ENCODE results near the gene KRT14. TPM values are rescaled to one million over a fixed set of nuclear protein-coding genes. Genes with fewer than 3 reads are reported as not detected.
"Not testable (repeated sequence)": the region's sequence is repeated elsewhere in the genome, so short reads cannot be mapped to it uniquely, and the experiment has no call there.

Gene KRT14
- total RNA-seq, 2 experiments from 2014 or later, result not detected

- no peak overlapping the region for H3K27ac Mint-ChIP-seq
- no peaks in the 10 kb centered on the region for H3K9me3 Mint-ChIP-seq
- no peak overlapping the region for H3K4me3 Mint-ChIP-seq
- H3K27me3 Mint-ChIP-seq (ENCODE audit: low read depth), result no peaks in the 10 kb centered on the region
- no peak for DNase-seq
- intact Hi-C loops (cut with micrococcal nuclease), result no loop called here
- no peaks in the 10 kb centered on the region for H3K36me3 Mint-ChIP-seq (ENCODE audit: low read depth)
- CTCF ChIA-PET, result no interaction called here
- no peaks in the 10 kb centered on the region for H3K4me1 Mint-ChIP-seq (ENCODE audit: low read depth)
Observed at GRCh38 chr17:41627316-41628072, 40.8 kb upstream of the KRT14 start.

GRCh38 chr17:41626914-41627295 lies 40.2 kb upstream of the KRT14 start:
- H3K9me3 Mint-ChIP-seq; H3K4me3 Mint-ChIP-seq; intact Hi-C loops (cut with micrococcal nuclease); CTCF ChIA-PET; H3K36me3 Mint-ChIP-seq (ENCODE audit: low read depth); H3K27me3 Mint-ChIP-seq (ENCODE audit: low read depth); DNase-seq; H3K27ac Mint-ChIP-seq; H3K4me1 Mint-ChIP-seq (ENCODE audit: low read depth): not testable (repeated sequence)

GRCh38 chr17:41626028-41626913 lies 39.6 kb upstream of the KRT14 start:
- H3K4me3 Mint-ChIP-seq; H3K27me3 Mint-ChIP-seq (ENCODE audit: low read depth); H3K9me3 Mint-ChIP-seq; DNase-seq; H3K4me1 Mint-ChIP-seq (ENCODE audit: low read depth); H3K36me3 Mint-ChIP-seq (ENCODE audit: low read depth); CTCF ChIA-PET; intact Hi-C loops (cut with micrococcal nuclease): not testable (repeated sequence)
- H3K27ac Mint-ChIP-seq, result peak overlapping the region; percentile 50

- Mint-ChIP-seq H3K27ac (peak overlapping the region; percentile 50), H3K4me3 (no peak overlapping the region), H3K4me1 (ENCODE audit: low read depth) (no peaks in the 10 kb centered on the region), H3K9me3 (no peaks in the 10 kb centered on the region), H3K27me3 (ENCODE audit: low read depth) (no peaks in the 10 kb centered on the region), H3K36me3 (ENCODE audit: low read depth) (no peaks in the 10 kb centered on the region)
- intact Hi-C loops (cut with micrococcal nuclease), result no loop called here
- CTCF ChIA-PET, result no interaction called here
- DNase-seq, result no peak
Observed at GRCh38 chr17:41625602-41626001, 38.9 kb upstream of the KRT14 start.

GRCh38 chr17:41624208-41625101 lies 37.8 kb upstream of the KRT14 start, which contains the start of gene KRT17:
KRT17 (minus strand) TSS chr17:41624575; CDS start chr17:41624509, 66 bp downstream.
- H3K9me3 Mint-ChIP-seq, result no peaks in the 10 kb centered on the region
- H3K27ac Mint-ChIP-seq, result no peak within 1 kb of the TSS
- DNase-seq, result no peak
- intact Hi-C loops (cut with micrococcal nuclease), result no loop called here
- no peaks in the 10 kb centered on the region for H3K36me3 Mint-ChIP-seq (ENCODE audit: low read depth)
- CTCF ChIA-PET, result no interaction called here
- H3K4me1 Mint-ChIP-seq (ENCODE audit: low read depth), result no peaks in the 10 kb centered on the region
- no peaks in the 10 kb centered on the region for H3K27me3 Mint-ChIP-seq (ENCODE audit: low read depth)
- H3K4me3 Mint-ChIP-seq, result no peak within 1 kb of the TSS

- H3K27me3 Mint-ChIP-seq (ENCODE audit: low read depth); H3K4me1 Mint-ChIP-seq (ENCODE audit: low read depth); CTCF ChIA-PET: not testable (repeated sequence)
Observed at GRCh38 chr17:41623184-41623861, 36.6 kb upstream of the KRT14 start.

GRCh38 chr17:41622340-41623183 lies 35.9 kb upstream of the KRT14 start:
- DNase-seq; intact Hi-C loops (cut with micrococcal nuclease); H3K4me3 Mint-ChIP-seq; H3K27ac Mint-ChIP-seq; H3K4me1 Mint-ChIP-seq (ENCODE audit: low read depth); H3K9me3 Mint-ChIP-seq; H3K27me3 Mint-ChIP-seq (ENCODE audit: low read depth); H3K36me3 Mint-ChIP-seq (ENCODE audit: low read depth): not testable (repeated sequence)
- CTCF ChIA-PET, result interaction anchor here (1.2 kb wide), 1 partner anchor 73 kb away, joined by 4 read pairs; no protein-coding TSS in a partner anchor

More at GRCh38 chr17:41623184-41623861, 36.6 kb upstream of the KRT14 start:
- H3K4me3 Mint-ChIP-seq; DNase-seq; H3K27ac Mint-ChIP-seq; intact Hi-C loops (cut with micrococcal nuclease); H3K36me3 Mint-ChIP-seq (ENCODE audit: low read depth); H3K9me3 Mint-ChIP-seq: not testable (repeated sequence)

- Mint-ChIP-seq H3K4me3 (no peak overlapping the region), H3K36me3 (ENCODE audit: low read depth) (no peaks in the 10 kb centered on the region), H3K4me1 (ENCODE audit: low read depth) (no peaks in the 10 kb centered on the region), H3K27me3 (ENCODE audit: low read depth) (no peaks in the 10 kb centered on the region), H3K9me3 (no peaks in the 10 kb centered on the region), H3K27ac (no peak overlapping the region)
- CTCF ChIA-PET, result interaction anchor here (1.2 kb wide), 1 partner anchor 72 kb away, joined by 4 read pairs; no protein-coding TSS in a partner anchor
- no peak for DNase-seq
- intact Hi-C loops (cut with micrococcal nuclease), result no loop called here
Observed at GRCh38 chr17:41621916-41622315, 35.2 kb upstream of the KRT14 start.

- H3K27ac Mint-ChIP-seq, DNase-seq: not testable (repeated sequence)
Observed at GRCh38 chr17:41621435-41621817, 34.7 kb upstream of the KRT14 start.

GRCh38 chr17:41620583-41621434 lies 34.1 kb upstream of the KRT14 start:
- no peak for DNase-seq
- Mint-ChIP-seq H3K27me3 (ENCODE audit: low read depth) (no peaks in the 10 kb centered on the region), H3K27ac (no peak overlapping the region), H3K36me3 (ENCODE audit: low read depth) (no peaks in the 10 kb centered on the region), H3K9me3 (no peaks in the 10 kb centered on the region), H3K4me3 (no peak overlapping the region), H3K4me1 (ENCODE audit: low read depth) (no peaks in the 10 kb centered on the region)
- intact Hi-C loops (cut with micrococcal nuclease), result no loop called here
- CTCF ChIA-PET, result no interaction called here

More at GRCh38 chr17:41621435-41621817, 34.7 kb upstream of the KRT14 start:
- CTCF ChIA-PET, result interaction anchor here (1.2 kb wide), 1 partner anchor 72 kb away, joined by 4 read pairs; no protein-coding TSS in a partner anchor
- H3K4me1 Mint-ChIP-seq (ENCODE audit: low read depth); H3K9me3 Mint-ChIP-seq; H3K4me3 Mint-ChIP-seq; H3K27me3 Mint-ChIP-seq (ENCODE audit: low read depth); H3K36me3 Mint-ChIP-seq (ENCODE audit: low read depth); intact Hi-C loops (cut with micrococcal nuclease): not testable (repeated sequence)
